SK-N-SH (cell line): ENCODE results near the gene AGBL4. TPM values are rescaled to one million over a fixed set of nuclear protein-coding genes. Genes with fewer than 3 reads are reported as not detected.

Experiments
- CTCF ChIA-PET: fragments of 300-600, 350-600 bp; formaldehyde crosslinking; extraction: SDS; loops from one replicate; lab custom pipeline; 2021; lab: Yijun Ruan, JAX
- POLR2A ChIA-PET: fragments of 350-600 bp; sonication (Branson Sonifier 250); formaldehyde crosslinking; extraction: SDS; loops from one replicate; lab custom pipeline; 2020; ENCODE audit warnings: antibody characterized with exemption, inconsistent platforms; lab: Yijun Ruan, JAX
- DNase-seq: peaks from one replicate; pipeline ENCODE4 v3.0.0; 2012
- H2AFZ ChIP-seq: fragments of 200-600 bp; sonication (generic); 2 replicates; pipeline ENCODE4 v1.8.1; 2016; ENCODE audit warnings: antibody characterized with exemption, mild to moderate bottlenecking, low read depth
- H3F3A ChIP-seq: fragments of 200-600 bp; sonication (generic); replicated peaks from 2 replicates; pipeline ENCODE3; 2016; ENCODE audit warnings: antibody characterized with exemption, mild to moderate bottlenecking; ENCODE audit not compliant: insufficient read depth
- H3K27ac ChIP-seq, 2 experiments: fragments of 200-500 bp in 1 of 2; fragments of 200-600 bp in 1 of 2; sonication (Bioruptor generic) in 1 of 2; sonication (generic), shearing (Covaris generic) in 1 of 2; 2 replicates each; pipeline versions ENCODE4 v1.5.1 to v1.6.1; 2014 to 2016; ENCODE audit warnings: low read depth in 2 of 2, inconsistent platforms in 1 of 2, low read length in 1 of 2, mild to moderate bottlenecking in 1 of 2, mixed read lengths in 1 of 2
- H3K27me3 ChIP-seq: fragments of 200-600 bp; sonication (generic), shearing (Covaris generic); 2 replicates; pipeline ENCODE4 v1.6.1; 2016; ENCODE audit warnings: mixed run types; ENCODE audit not compliant: insufficient read depth
- H3K36me3 ChIP-seq, 2 experiments: fragments of 200-500 bp in 1 of 2; fragments of 200-600 bp in 1 of 2; sonication (Bioruptor generic) in 1 of 2; sonication (generic) in 1 of 2; replicated peaks in 1 of 2; 2 replicates each; pipeline versions ENCODE3 to v1.5.1; 2014 to 2016; ENCODE audit warnings: low read length in 1 of 2, mild to moderate bottlenecking in 1 of 2; ENCODE audit not compliant: insufficient read depth in 2 of 2, control insufficient read depth in 1 of 2
- H3K4me1 ChIP-seq, 2 experiments: fragments of 200-500 bp in 1 of 2; fragments of 200-600 bp in 1 of 2; sonication (Bioruptor generic) in 1 of 2; sonication (generic), shearing (Covaris generic) in 1 of 2; 2 replicates each; pipeline versions ENCODE4 v1.5.1 to v1.6.1; 2014 to 2016; ENCODE audit warnings: low read depth in 1 of 2, low read length in 1 of 2, mixed run types in 1 of 2; ENCODE audit not compliant: insufficient read depth in 2 of 2, control insufficient read depth in 1 of 2
- H3K4me2 ChIP-seq: fragments of 200-600 bp; sonication (generic), shearing (Covaris generic); 2 replicates; pipeline ENCODE4 v1.6.1; 2017; ENCODE audit warnings: mixed run types
- H3K4me3 ChIP-seq, 2 experiments: fragments of 200-500 bp in 1 of 2; fragments of 200-600 bp in 1 of 2; sonication (Bioruptor generic) in 1 of 2; sonication (generic), shearing (Covaris generic) in 1 of 2; 2 replicates each; pipeline versions ENCODE4 v1.5.1 to v1.8.1; 2014 to 2016; ENCODE audit warnings: low read depth in 2 of 2, inconsistent platforms in 1 of 2, low read length in 1 of 2, mild to moderate bottlenecking in 1 of 2, mixed read lengths in 1 of 2, moderate library complexity in 1 of 2
- H3K79me2 ChIP-seq: fragments of 200-600 bp; sonication (generic); 2 replicates; pipeline ENCODE4 v1.8.1; 2017; ENCODE audit warnings: mild to moderate bottlenecking; ENCODE audit not compliant: insufficient read depth
- H3K9ac ChIP-seq: fragments of 200-600 bp; sonication (generic); 2 replicates; pipeline ENCODE4 v1.6.1; 2017; ENCODE audit warnings: mixed run types
- H3K9me2 ChIP-seq: fragments of 200-600 bp; sonication (generic); 2 replicates; pipeline ENCODE4 v1.6.1; 2017; ENCODE audit warnings: mixed run types
- H3K9me3 ChIP-seq: fragments of 200-600 bp; sonication (generic); 2 replicates; pipeline ENCODE4 v1.6.1; 2017; ENCODE audit warnings: mixed run types, mild to moderate bottlenecking, moderate library complexity
- H4K20me1 ChIP-seq: fragments of 200-600 bp; sonication (generic); 2 replicates; pipeline ENCODE4 v1.6.1; 2017; ENCODE audit warnings: mild to moderate bottlenecking, mixed run types; ENCODE audit not compliant: insufficient read depth
- FOXJ3 ChIP-seq: sonication (generic); formaldehyde crosslinking; IDR thresholded peaks from 2 replicates; pipeline ENCODE4 v1.5.1; 2020; ENCODE audit warnings: mild to moderate bottlenecking, missing genetic modification reagents
- GABPA ChIP-seq: IDR thresholded peaks from 2 replicates; pipeline ENCODE4 v1.4.0; 2012; ENCODE audit warnings: low read depth, mild to moderate bottlenecking
- IRF3 ChIP-seq: fragments of 150-350 bp; IDR thresholded peaks from 2 replicates; pipeline ENCODE4 v1.6.1; 2016; ENCODE audit warnings: mild to moderate bottlenecking, low read depth, low read length
- JUND ChIP-seq: IDR thresholded peaks from 2 replicates; pipeline ENCODE4 v1.4.0; 2012
- NFIC ChIP-seq: IDR thresholded peaks from 2 replicates; pipeline ENCODE4 v1.4.0; 2012; ENCODE audit warnings: borderline replicate concordance
- RAD21 ChIP-seq: IDR thresholded peaks from 2 replicates; pipeline ENCODE4 v1.6.1; 2012; ENCODE audit warnings: mild to moderate bottlenecking, low read length
- REST ChIP-seq: IDR thresholded peaks from 2 replicates; pipeline ENCODE4 v1.6.1; 2012; ENCODE audit warnings: mild to moderate bottlenecking, low read depth, low read length, moderate library complexity
- RFX5 ChIP-seq: IDR thresholded peaks from 2 replicates; pipeline ENCODE4 v1.6.1; 2012; ENCODE audit warnings: mild to moderate bottlenecking, improper control_type of control experiment, low read length
- SIN3A ChIP-seq: IDR thresholded peaks from 2 replicates; pipeline ENCODE4 v1.6.1; 2012; ENCODE audit warnings: low read depth, mild to moderate bottlenecking, low read length, moderate library complexity, borderline replicate concordance
- SMC3 ChIP-seq: IDR thresholded peaks from 2 replicates; pipeline ENCODE4 v1.6.1; 2012; ENCODE audit warnings: low read depth, low read length, improper control_type of control experiment
- TAF1 ChIP-seq: IDR thresholded peaks from 2 replicates; pipeline ENCODE4 v1.6.1; 2012; ENCODE audit warnings: low read depth, mild to moderate bottlenecking, low read length, moderate library complexity, borderline replicate concordance
- TEAD4 ChIP-seq: IDR thresholded peaks from 2 replicates; pipeline ENCODE4 v1.4.0; 2012; ENCODE audit warnings: mild to moderate bottlenecking, borderline replicate concordance; ENCODE audit not compliant: insufficient read depth
- USF1 ChIP-seq: IDR thresholded peaks from 2 replicates; pipeline ENCODE4 v1.4.0; 2012; ENCODE audit warnings: low read depth, borderline replicate concordance
- USF2 ChIP-seq: fragments of 150-350 bp; IDR thresholded peaks from 2 replicates; pipeline ENCODE4 v1.6.1; 2017; ENCODE audit warnings: antibody characterized with exemption, low read length, low read depth, borderline replicate concordance
- YY1 ChIP-seq: IDR thresholded peaks from 2 replicates; pipeline ENCODE4 v1.4.0; 2012; ENCODE audit warnings: low read depth, mild to moderate bottlenecking
- WGBS: methylation state at CpG from one replicate; pipeline ENCODE4 v1.1.6; 2017; ENCODE audit warnings: low lambda C conversion rate; 5-methylcytosine and 5-hydroxymethylcytosine counted together
- polyA plus RNA-seq, 3 experiments: library from polyadenylated mRNA; depleted of rRNA; stranded (reverse); fragments of >200 nt; gene quantifications; 2 replicates each; pipeline ENCODE4 v1.2.3, GENCODE V29; 2012

AGBL4 gene
- polyA plus RNA-seq, 1 of the 3 experiments (the other 2 are of a cell fraction) = 0.07 TPM

GRCh38 chr1:49340576-49340975 is 683.2 kb downstream of the AGBL4 start:
- H3K9me2 ChIP-seq = no peaks in the 10 kb centered on the region
- DNase-seq = no peak
- no peak overlapping the region for H2AFZ ChIP-seq
- no peaks in the 10 kb centered on the region; a peak in 1 of 4 replicates for H3K4me1 ChIP-seq
- TF ChIP-seq RAD21 (no peak), USF2 (no peak), SMC3 (no peak), RFX5 (no peak), TEAD4 (no peak), FOXJ3 (CRISPR knock-in tag) (no peak), IRF3 (no peak), REST (no peak), GABPA (no peak), JUND (no peak), NFIC (no peak), USF1 (no peak), TAF1 (no peak), YY1 (no peak), SIN3A (no peak)
- H4K20me1 ChIP-seq = no peaks in the 10 kb centered on the region
- 82% methylated on average over 2 of the region's 2 CpGs for WGBS
- H3K27ac ChIP-seq = no peak overlapping the region
- no peak overlapping the region for H3K4me2 ChIP-seq
- H3K9ac ChIP-seq = no peak overlapping the region
- no peaks in the 10 kb centered on the region for H3K79me2 ChIP-seq
- POLR2A ChIA-PET = no interaction called here
- H3K36me3 ChIP-seq = no peaks in the 10 kb centered on the region
- H3K9me3 ChIP-seq = peaks cover 5% of the 10 kb centered on the region; the same call in 1 of the 2 replicates
- H3K4me3 ChIP-seq = no peak overlapping the region
- H3K27me3 ChIP-seq = no peaks in the 10 kb centered on the region
- no peaks in the 10 kb centered on the region for H3F3A ChIP-seq
- CTCF ChIA-PET = no interaction called here
